Neural cell (in vitro differentiated cells): Measurements from ENCODE around the gene PRDX3. TPM values are rescaled to one million over a fixed set of nuclear protein-coding genes. Genes with fewer than 3 reads are reported as not detected.
A peak's percentile ranks its signal among the peaks of the same experiment; 100 is the strongest.

Source experiments
- H2AFZ ChIP-seq: fragments of 200-600, 300-800 bp; sonication (generic), shearing (Covaris generic); 2 replicates; pipeline ENCODE4 v1.6.0; 2014; ENCODE audit warnings: low read depth, mild to moderate bottlenecking, antibody characterized with exemption, low read length, moderate library complexity
- H3F3A ChIP-seq: fragments of 200-600 bp; shearing (Covaris generic); 2 replicates; pipeline ENCODE4 v1.6.1; 2016; ENCODE audit warnings: mild to moderate bottlenecking, moderate library complexity, mixed read lengths, antibody characterized with exemption, low read length; ENCODE audit not compliant: insufficient read depth, poor library complexity, severe bottlenecking
- H3K27ac ChIP-seq: fragments of 200-600, 300-800 bp; sonication (generic), shearing (Covaris generic); 2 replicates; pipeline ENCODE4 v1.5.1; 2014; ENCODE audit warnings: mild to moderate bottlenecking, low read length, moderate library complexity
- H3K27me3 ChIP-seq: fragments of 300-800, 200-600 bp; sonication (generic), shearing (Covaris generic); 2 replicates; pipeline ENCODE4 v1.6.0; 2014; ENCODE audit warnings: mild to moderate bottlenecking, low read depth, low read length, moderate library complexity; ENCODE audit not compliant: insufficient read depth
- H3K36me3 ChIP-seq: fragments of 300-800, 200-600 bp; sonication (generic), shearing (Covaris generic); 2 replicates; pipeline ENCODE4 v1.5.1; 2014; ENCODE audit warnings: mild to moderate bottlenecking, antibody characterized with exemption, low read length, moderate library complexity; ENCODE audit not compliant: insufficient read depth
- H3K4me2 ChIP-seq: fragments of 300-800, 200-600 bp; sonication (generic), shearing (Covaris generic); 2 replicates; pipeline ENCODE4 v1.6.0; 2014; ENCODE audit warnings: mild to moderate bottlenecking, low read length
- H3K4me3 ChIP-seq: fragments of 300-800, 200-600 bp; sonication (generic), shearing (Covaris generic); 2 replicates; pipeline ENCODE4 v1.5.1; 2014; ENCODE audit warnings: mild to moderate bottlenecking, low read length, moderate library complexity
- H3K79me2 ChIP-seq: fragments of 200-600 bp; shearing (Covaris generic); replicated peaks from 2 replicates; pipeline ENCODE4 v1.6.0; 2014; ENCODE audit warnings: mild to moderate bottlenecking, low read length, moderate library complexity; ENCODE audit not compliant: insufficient read depth
- H3K9ac ChIP-seq: fragments of 300-800, 200-600 bp; sonication (generic), shearing (Covaris generic); 2 replicates; pipeline ENCODE4 v1.6.1; 2016; ENCODE audit warnings: mild to moderate bottlenecking, low read length, mixed read lengths
- H3K9me2 ChIP-seq: fragments of 200-600 bp; shearing (Covaris generic); 2 replicates; pipeline ENCODE4 v1.6.1; 2016; ENCODE audit warnings: mild to moderate bottlenecking, low read length, mixed read lengths; ENCODE audit not compliant: insufficient read depth
- H3K9me3 ChIP-seq: fragments of 200-600, 300-800 bp; sonication (generic), shearing (Covaris generic); 2 replicates; pipeline ENCODE4 v1.6.1; 2016; ENCODE audit warnings: mild to moderate bottlenecking, mixed run types, low read length, moderate library complexity, mixed read lengths
- H4K20me1 ChIP-seq: fragments of 200-600 bp; shearing (Covaris generic); 2 replicates; pipeline ENCODE4 v1.6.1; 2016; ENCODE audit warnings: mild to moderate bottlenecking, mixed run types; ENCODE audit not compliant: insufficient read depth
- CTCF ChIP-seq: fragments of 450-650 bp; IDR thresholded peaks from 2 replicates; pipeline ENCODE4 v1.5.1; 2014; ENCODE audit warnings: antibody characterized with exemption, mild to moderate bottlenecking, moderate library complexity; ENCODE audit not compliant: poor library complexity, severe bottlenecking
- EP300 ChIP-seq: fragments of 450-650 bp; conservative IDR thresholded peaks from 2 replicates; pipeline ENCODE4 v1.6.1; 2014; ENCODE audit warnings: antibody characterized with exemption, mild to moderate bottlenecking, moderate library complexity; ENCODE audit not compliant: poor library complexity, severe bottlenecking
- EZH2 ChIP-seq: fragments of 200-600, 300-800 bp; shearing (Covaris generic), sonication (generic); IDR thresholded peaks from 2 replicates; pipeline ENCODE4 v1.6.1; 2014; ENCODE audit warnings: antibody characterized with exemption, low read length, borderline replicate concordance, mild to moderate bottlenecking; ENCODE audit not compliant: insufficient read depth, poor library complexity, severe bottlenecking
- MXI1 ChIP-seq: fragments of 450-650 bp; conservative IDR thresholded peaks from 2 replicates; pipeline ENCODE4 v1.6.1; 2014; ENCODE audit warnings: antibody characterized with exemption, mild to moderate bottlenecking; ENCODE audit not compliant: poor library complexity, severe bottlenecking
- POLR2AphosphoS5 ChIP-seq: IDR thresholded peaks from 2 replicates; pipeline ENCODE4 v1.6.1; 2012
- RAD21 ChIP-seq: fragments of 450-650 bp; conservative IDR thresholded peaks from 2 replicates; pipeline ENCODE4 v1.6.1; 2014; ENCODE audit warnings: antibody characterized with exemption, mild to moderate bottlenecking, moderate library complexity
- REST ChIP-seq: IDR thresholded peaks from 2 replicates; pipeline ENCODE4 v1.6.1; 2012; ENCODE audit warnings: borderline replicate concordance
- TAF1 ChIP-seq: IDR thresholded peaks from 2 replicates; pipeline ENCODE4 v1.6.1; 2012; ENCODE audit warnings: low read depth
- polyA plus RNA-seq: library from polyadenylated mRNA; depleted of rRNA; stranded (reverse); fragments of >200 nt; gene quantifications from 2 replicates; pipeline ENCODE4 v1.2.3, GENCODE V29; 2014

PRDX3 gene
- polyA plus RNA-seq, 1 donor from 2014 or later: 258 TPM

- TF ChIP-seq REST (no peak), CTCF (no peak), MXI1 (no peak), RAD21 (no peak), EZH2 (no peak)
- H3K9me3 ChIP-seq: no peaks in the 10 kb centered on the region
- H3K27me3 ChIP-seq: no peaks in the 10 kb centered on the region
- H4K20me1 ChIP-seq: no peaks in the 10 kb centered on the region
- peak overlapping the region; percentile 85 for H3K4me3 ChIP-seq
- H3K36me3 ChIP-seq: no peaks in the 10 kb centered on the region
- peak overlapping the region; percentile 90 for H3K9ac ChIP-seq
- no peaks in the 10 kb centered on the region for H3F3A ChIP-seq
- peak overlapping the region; percentile 96 for H3K27ac ChIP-seq
- peak overlapping the region; percentile 79 for H3K4me2 ChIP-seq
- H3K9me2 ChIP-seq: no peaks in the 10 kb centered on the region
- H2AFZ ChIP-seq: peak overlapping the region; percentile 83
- H3K79me2 ChIP-seq: peaks cover 24% of the 10 kb centered on the region
Observed at GRCh38 chr10:119177708-119178371, 772 bp downstream of the PRDX3 start.

- no peaks in the 10 kb centered on the region for H3F3A ChIP-seq
- H3K9me2 ChIP-seq: no peaks in the 10 kb centered on the region
- no peak overlapping the region for H3K4me3 ChIP-seq
- no peak overlapping the region for H3K4me2 ChIP-seq
- peaks cover 8% of the 10 kb centered on the region for H3K36me3 ChIP-seq
- no peaks in the 10 kb centered on the region for H3K9me3 ChIP-seq
- H3K27ac ChIP-seq: no peak overlapping the region
- no peak for TF ChIP-seq POLR2AphosphoS5
- H3K9ac ChIP-seq: no peak overlapping the region
- H4K20me1 ChIP-seq: no peaks in the 10 kb centered on the region
- H2AFZ ChIP-seq: no peak overlapping the region
- no peaks in the 10 kb centered on the region for H3K27me3 ChIP-seq
- peaks cover 24% of the 10 kb centered on the region for H3K79me2 ChIP-seq
Observed at GRCh38 chr10:119176166-119176565, 2.4 kb downstream of the PRDX3 start.

- TF ChIP-seq EP300 (no peak), RAD21 (no peak), TAF1 (no peak), EZH2 (no peak), POLR2AphosphoS5 (no peak), REST (no peak), MXI1 (no peak), CTCF (no peak)
- H3K27me3 ChIP-seq: no peaks in the 10 kb centered on the region
- H3K9ac ChIP-seq: no peak overlapping the region
- no peak overlapping the region for H3K27ac ChIP-seq
- no peak overlapping the region for H3K4me2 ChIP-seq
- no peaks in the 10 kb centered on the region for H3F3A ChIP-seq
- peaks cover 8% of the 10 kb centered on the region for H3K36me3 ChIP-seq
- no peaks in the 10 kb centered on the region for H3K9me3 ChIP-seq
- H3K79me2 ChIP-seq: peaks cover 24% of the 10 kb centered on the region
- no peak overlapping the region for H2AFZ ChIP-seq
- no peaks in the 10 kb centered on the region for H4K20me1 ChIP-seq
- no peaks in the 10 kb centered on the region for H3K9me2 ChIP-seq
- H3K4me3 ChIP-seq: no peak overlapping the region
Observed at GRCh38 chr10:119174109-119174508, 4.5 kb downstream of the PRDX3 start.
